GM12874 (cell line): ENCODE measurements around the gene QPCT.

Experiments used
- CTCF ChIP-seq: IDR thresholded peaks from 2 replicates; pipeline ENCODE4 v1.5.1; 2011; ENCODE audit warnings: low read depth, mild to moderate bottlenecking, control low read depth, low read length, moderate library complexity; ENCODE audit not compliant: insufficient read depth

QPCT gene

GRCh38 chr2:37344453-37345361, at the start of gene QPCT:
QPCT (plus strand) TSS chr2:37344630; CDS start chr2:37344732, 102 bp downstream.
- no peak for TF ChIP-seq CTCF

GRCh38 chr2:37295469-37296073, 48.9 kb upstream of the QPCT start:
- no peak for TF ChIP-seq CTCF

- TF ChIP-seq CTCF, result no peak
Measured at GRCh38 chr2:37297632-37298031, 46.8 kb upstream of the QPCT start.

- TF ChIP-seq CTCF, result no peak
Measured at GRCh38 chr2:37300146-37300545, 44.3 kb upstream of the QPCT start.

GRCh38 chr2:37300578-37300977, 43.9 kb upstream of the QPCT start:
- no peak for TF ChIP-seq CTCF

- TF ChIP-seq CTCF, result no peak
Measured at GRCh38 chr2:37301408-37301807, 43.0 kb upstream of the QPCT start.

GRCh38 chr2:37302701-37303252, 41.7 kb upstream of the QPCT start:
- no peak for TF ChIP-seq CTCF
